Ecto neural progenitor cell (in vitro differentiated cells): ENCODE measurements around the gene LRRC45.
"Not testable (repeated sequence)": the region's sequence is repeated elsewhere in the genome, so short reads cannot be mapped to it uniquely, and the experiment has no call there.

Source experiments
- DNase-seq: peaks from one replicate; pipeline ENCODE4 v3.0.0-alpha.2; 2018; ENCODE audit warnings: low spot score

The LRRC45 gene

DNA sequence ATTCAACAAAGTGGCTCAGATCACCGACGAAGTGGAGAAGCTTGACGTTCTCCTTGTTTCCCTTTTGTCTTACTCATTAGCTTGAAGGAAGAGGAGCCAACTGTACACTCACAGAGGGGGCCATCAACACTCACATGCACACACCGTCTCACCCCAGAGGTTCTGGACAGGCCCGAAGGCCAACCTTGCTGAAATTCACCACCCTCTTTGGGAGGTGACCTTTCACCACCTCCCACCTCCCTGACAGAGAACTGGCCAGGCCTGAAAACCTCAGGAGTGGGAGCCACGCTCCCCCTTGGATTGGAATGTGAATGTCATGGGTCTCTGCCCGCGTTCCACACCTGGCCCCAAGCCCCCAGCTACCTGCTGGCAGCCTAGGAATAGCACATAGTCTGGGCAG, 12.4 kb downstream of the LRRC45 start:
- no peak for DNase-seq

GRCh38 chr17:82035956-82036633, 13.0 kb downstream of the LRRC45 start:
- DNase-seq = no peak

DNA sequence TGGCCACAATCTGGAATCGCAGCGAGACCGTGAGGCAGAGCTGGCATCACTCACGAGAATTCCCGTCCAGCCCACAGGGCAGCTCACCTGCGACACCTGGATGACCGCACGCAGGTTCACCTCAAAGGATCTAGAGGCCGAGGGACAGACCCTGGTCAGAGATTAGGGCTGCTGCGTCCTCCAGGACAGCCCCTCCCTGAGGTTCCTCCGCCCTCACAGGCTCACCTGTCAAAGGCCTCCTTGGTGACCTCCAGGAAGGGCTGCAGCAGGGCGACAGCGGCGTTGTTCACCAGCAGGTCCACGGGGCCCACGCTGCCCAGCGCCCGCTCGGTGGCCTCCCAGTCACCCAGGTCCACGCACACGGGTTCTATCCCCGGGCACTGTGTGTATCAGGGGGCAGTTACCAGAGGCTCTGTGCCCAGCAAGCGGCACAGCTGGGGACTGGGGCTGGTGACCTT, 13.6 kb downstream of the LRRC45 start:
- DNase-seq = no peak

DNA sequence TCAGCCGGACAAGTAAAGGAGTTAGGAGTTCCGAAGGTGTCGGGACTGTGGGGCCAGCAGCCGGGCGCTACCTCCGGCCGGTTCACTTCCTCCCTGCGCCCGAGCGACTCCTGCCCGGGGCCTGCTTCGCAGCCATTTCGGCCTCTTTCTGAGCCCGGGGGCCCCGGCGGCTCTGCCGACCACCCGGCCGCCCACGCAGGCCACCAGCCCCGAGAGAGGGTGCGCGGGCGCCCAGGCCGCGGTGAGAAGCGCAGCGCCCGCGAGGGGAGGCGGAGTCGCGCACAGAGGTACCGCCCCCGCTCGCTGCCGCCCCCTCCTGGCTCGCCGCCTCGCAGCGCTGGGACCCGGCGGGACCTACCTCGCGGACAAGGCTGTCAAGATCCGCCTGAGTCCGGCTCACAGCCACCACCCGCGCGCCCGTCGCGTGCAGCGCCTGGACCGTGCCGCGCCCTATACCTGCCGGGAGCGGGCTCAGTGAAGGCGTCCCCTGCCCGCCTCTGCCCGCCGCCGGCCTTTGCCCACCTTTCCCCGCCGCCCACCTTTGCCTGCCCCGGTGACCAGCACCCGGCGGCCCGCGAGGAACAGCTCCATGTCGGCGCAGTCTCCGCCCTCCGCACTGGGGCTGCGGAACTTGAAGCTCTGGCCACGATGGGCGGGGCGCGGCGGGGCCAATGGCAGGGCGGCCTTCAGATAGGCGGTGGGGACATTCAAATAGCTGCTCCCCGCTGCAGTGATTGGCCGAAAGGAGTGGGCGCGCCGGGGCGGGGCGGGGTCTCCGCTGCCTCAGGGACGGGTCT, 14.2 kb downstream of the LRRC45 start, which contains the start of gene DCXR:
Gene DCXR (minus strand): TSS at position 606 of the 797 bp plus-strand sequence. CDS start 15 bp downstream, at position 591.
- DNase-seq = peak; percentile 100

GRCh38 chr17:82037889-82038195, 14.7 kb downstream of the LRRC45 start:
- no peak for DNase-seq

DNA sequence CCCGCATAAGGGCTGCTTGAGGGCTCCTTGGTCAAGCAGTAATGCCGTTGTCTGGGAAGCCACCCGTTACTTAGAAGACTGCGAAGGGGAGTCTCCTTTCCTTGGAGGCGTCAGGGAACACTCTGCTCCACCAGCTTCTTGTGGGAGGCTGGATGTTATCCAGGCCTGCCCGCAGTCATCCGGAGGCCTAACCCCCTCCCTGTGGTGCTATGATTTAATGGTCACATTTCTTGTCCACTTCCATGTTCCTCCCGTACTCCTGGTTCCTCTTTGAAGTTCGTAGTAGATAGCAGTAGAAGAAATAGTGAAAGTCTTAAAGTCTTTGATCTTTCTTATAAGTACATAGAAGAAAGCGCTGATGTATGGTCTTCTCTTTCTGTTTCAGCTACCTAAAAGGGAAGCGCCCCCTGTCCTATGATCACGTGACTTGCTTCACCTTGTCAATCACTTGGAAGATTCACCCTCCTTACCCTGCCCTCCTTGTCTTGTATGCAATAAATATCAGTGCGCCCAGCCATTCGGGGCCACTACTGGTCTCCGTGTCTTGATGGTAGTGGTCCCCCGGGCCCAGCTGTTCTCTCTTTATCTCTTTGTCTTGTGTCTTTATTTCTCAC, 15.8 kb downstream of the LRRC45 start:
- DNase-seq = not testable (repeated sequence)

GRCh38 chr17:82039695-82040299, 16.7 kb downstream of the LRRC45 start:
- DNase-seq = no peak

DNA sequence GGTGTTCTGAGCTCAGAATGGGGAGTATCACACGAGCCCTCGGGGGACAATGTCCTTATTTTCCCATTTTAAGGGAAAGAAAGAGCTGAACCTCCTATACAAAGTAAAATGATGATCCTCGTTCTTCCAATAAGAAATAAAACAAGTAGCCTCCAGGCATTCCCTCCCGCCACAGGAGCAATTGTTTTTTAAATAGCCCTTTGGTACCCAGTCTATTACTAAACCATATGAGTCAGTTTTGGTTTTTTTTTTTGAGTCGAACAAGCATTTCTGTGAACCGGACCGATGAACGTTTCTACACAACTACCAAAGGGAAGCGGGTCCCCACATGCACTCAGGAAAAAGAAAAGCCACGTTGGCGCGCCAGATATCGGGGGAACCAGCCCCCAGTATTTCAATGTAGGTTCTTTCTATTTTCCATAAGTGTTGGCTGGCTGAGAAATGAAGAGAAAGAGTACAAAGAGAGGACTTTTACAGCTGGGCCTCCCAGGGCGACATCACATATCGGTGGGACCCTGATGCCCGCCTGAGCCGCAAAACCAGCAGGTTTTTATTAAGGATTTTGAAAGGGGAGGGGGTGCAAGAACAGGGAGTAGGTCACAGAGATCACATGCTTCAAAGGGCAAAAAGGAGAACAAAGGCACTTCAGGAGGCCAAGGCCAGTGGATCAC, 18.2 kb downstream of the LRRC45 start:
- DNase-seq = no peak

DNA sequence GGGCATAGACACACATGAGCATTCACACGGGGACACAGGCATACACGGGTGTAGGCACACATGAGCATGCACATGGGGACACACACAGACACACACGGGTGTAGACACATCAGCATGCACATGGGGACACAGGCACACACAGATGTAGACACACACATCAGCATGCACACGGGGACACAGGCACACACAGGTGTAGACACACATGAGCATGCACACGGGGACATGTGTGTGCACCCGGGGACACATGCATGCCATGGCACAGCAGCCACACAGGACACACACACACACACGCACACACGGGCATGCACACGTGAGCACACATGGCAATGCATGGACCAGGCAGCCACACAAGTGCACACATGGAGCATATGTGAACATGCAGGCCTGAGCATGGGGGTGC, 19.5 kb downstream of the LRRC45 start:
- DNase-seq = no peak

- DNase-seq = no peak
These were observed 20.4 kb downstream of the LRRC45 start for GRCh38 chr17:82043507-82043906.

DNA sequence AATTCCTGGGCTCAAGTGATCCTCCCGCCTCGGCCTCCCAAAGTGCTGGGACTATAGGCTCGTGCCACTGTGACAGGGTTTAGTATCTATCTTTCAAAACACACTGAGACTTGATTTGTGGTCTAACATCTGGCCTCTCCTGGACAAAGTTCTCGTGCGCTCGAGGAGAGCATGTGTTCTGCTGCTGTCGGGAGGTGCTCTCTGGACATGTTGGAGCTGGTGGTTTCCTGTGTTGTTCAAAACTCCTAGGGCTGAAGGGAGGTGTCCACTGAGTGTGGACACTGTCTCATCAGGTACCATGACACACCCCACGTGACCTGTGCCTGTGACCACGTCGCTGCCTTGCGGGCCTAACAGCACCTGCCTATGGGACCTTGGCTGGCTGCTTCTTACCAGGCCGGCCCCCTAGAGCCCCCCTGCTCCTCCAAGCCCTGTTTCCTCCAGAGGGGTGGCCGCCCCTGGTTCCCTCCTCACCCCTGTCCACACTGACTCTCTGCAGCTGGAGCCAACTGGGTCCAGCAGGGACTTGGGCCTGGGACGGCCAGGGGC, 22.9 kb downstream of the LRRC45 start:
- DNase-seq = no peak

- no peak for DNase-seq
These were observed 23.8 kb downstream of the LRRC45 start for GRCh38 chr17:82046903-82047302.

GRCh38 chr17:82047379-82047778, 24.3 kb downstream of the LRRC45 start:
- DNase-seq = no peak

GRCh38 chr17:82047914-82048570, 24.9 kb downstream of the LRRC45 start:
- DNase-seq = no peak

- no peak for DNase-seq
These were observed 25.5 kb downstream of the LRRC45 start for GRCh38 chr17:82048571-82048971.

DNA sequence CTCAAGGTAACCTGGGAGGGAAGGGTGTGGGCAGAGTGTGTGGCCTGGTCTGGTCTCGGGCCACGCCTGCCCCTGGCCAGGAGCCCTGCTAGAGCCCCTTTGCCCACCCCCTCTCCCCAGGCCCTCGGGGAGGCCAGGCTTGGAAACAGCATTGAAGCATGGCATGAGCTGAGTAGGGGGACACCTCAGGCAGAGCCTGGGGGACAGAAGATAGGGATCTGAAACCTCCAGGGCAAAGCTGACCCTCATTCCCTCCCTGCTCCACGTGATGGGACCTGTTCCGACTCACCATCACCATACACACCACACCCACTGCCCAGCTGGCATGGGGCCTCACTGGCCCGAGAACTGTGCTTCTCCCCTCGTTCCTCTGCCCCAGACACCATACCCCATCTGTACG, 26.0 kb downstream of the LRRC45 start:
- no peak for DNase-seq

- no peak for DNase-seq
These were observed 26.4 kb downstream of the LRRC45 start for GRCh38 chr17:82049521-82049971.

DNA sequence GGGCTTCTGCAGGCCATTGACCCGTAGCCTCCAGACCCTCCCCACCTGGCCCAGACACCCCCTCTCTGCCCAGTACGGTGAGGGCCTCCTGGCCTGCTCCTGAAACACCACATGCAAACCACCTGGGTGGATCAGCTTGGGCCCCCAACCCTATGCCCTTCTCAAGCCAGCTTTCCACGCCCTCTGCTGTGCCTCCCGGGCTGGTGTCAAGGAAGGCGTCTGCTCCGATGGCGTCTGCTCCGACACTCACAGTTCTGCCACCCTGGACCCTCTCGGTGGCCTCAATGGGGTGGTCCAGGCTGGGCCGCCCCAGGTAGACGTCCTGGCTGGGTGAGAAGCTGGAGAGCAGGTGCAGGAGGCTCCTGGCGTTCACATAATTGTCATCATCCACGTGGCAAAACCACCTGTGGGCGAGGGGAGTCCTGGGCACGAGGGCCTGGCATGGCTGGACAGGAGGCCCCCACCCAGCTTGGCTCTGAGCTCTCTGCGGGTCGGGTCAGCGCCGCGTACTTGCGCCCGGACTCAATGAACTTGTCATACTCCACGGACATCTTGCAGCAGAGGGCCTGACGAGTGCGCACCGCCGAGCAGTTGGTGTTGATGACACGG, 27.2 kb downstream of the LRRC45 start:
- DNase-seq = no peak

GRCh38 chr17:82050761-82051641, 27.9 kb downstream of the LRRC45 start:
- no peak for DNase-seq
